Psoas muscle (tissue), 8 donors: ENCODE results near the gene MGST2. TPM values are rescaled to one million over a fixed set of nuclear protein-coding genes. Genes with fewer than 3 reads are reported as not detected.

Experiments
- ATAC-seq, 4 donors: fragments of 200-7000 bp; cut with Tn5 transposase; one replicate each; pipeline ENCODE4 v1.9.1; 2020; ENCODE audit warnings: moderate library complexity in 3 of 4, mild to moderate bottlenecking in 2 of 4
- DNase-seq, 2 donors: peaks; one replicate each; pipeline ENCODE4 v3.0.0-alpha.2; 2020
- H3K27ac ChIP-seq: fragments of 200-600 bp; one replicate; pipeline ENCODE4 v1.8.0; 2022
- H3K27me3 ChIP-seq, 3 donors: fragments of 200-600 bp in 1 of 3; one replicate each; pipeline versions ENCODE4 v1.6.1 to v1.8.0; 2013 to 2022; ENCODE audit warnings: low read length in 2 of 3, mild to moderate bottlenecking in 2 of 3, moderate library complexity in 1 of 3; ENCODE audit not compliant: insufficient read depth in 3 of 3
- H3K36me3 ChIP-seq, 2 donors: fragments of 200-600 bp in 1 of 2; one replicate each; pipeline versions ENCODE4 v1.6.1 to v1.8.0; 2013 to 2022; ENCODE audit warnings: low read depth in 1 of 2, mild to moderate bottlenecking in 1 of 2, moderate library complexity in 1 of 2; ENCODE audit not compliant: insufficient read depth in 1 of 2
- H3K4me1 ChIP-seq: fragments of 200-600 bp; one replicate; pipeline ENCODE4 v1.8.0; 2022
- H3K4me3 ChIP-seq: fragments of 200-600 bp; one replicate; pipeline ENCODE4 v1.8.0; 2022; ENCODE audit warnings: mild to moderate bottlenecking
- H3K9me3 ChIP-seq: fragments of 200-600 bp; one replicate; pipeline ENCODE4 v1.8.0; 2022
- WGBS, 3 donors: extraction: QIAGEN DNeasy Blood & Tissue Kit; methylation state at CpG; one replicate each; pipeline versions ENCODE4 v1.1.6 to v1.1.7; 2013; 5-methylcytosine and 5-hydroxymethylcytosine counted together
- intact Hi-C, 2 donors: fragments of 100-400 bp; cut with DNase I; formaldehyde crosslinking; loops; one replicate each; pipeline versions ENCODE4 v1.11.0 to v1.14.2; 2022
- polyA plus RNA-seq, 3 donors: library from polyadenylated mRNA; stranded (reverse); fragments of 200-250 nt; gene quantifications; one replicate each; pipeline ENCODE4 v1.2.3, GENCODE V29; 2013
- total RNA-seq, 4 donors: library from RNA; stranded (reverse); fragmentation: NEBNext Ultra II Directional in 2 of 4; extraction: Animal tissue kit (Norgen Biotek cat#: 25700) in 2 of 4; gene quantifications; one replicate each; pipeline versions ENCODE4 v1.2.1 to v1.2.4, GENCODE V29; 2021 to 2023
- TF ChIP-seq, protein P1 (sequence below): fragments of 200-600 bp; IDR thresholded peaks from one replicate; pipeline ENCODE4 v1.8.0; 2022; ENCODE audit warnings: antibody characterized with exemption
- donor health status: healthy with polysubstance abuse.
- donor health status: DM: no; HTN: no; CAD: no; lungs with moderate emphysema.
- donor health status: Bipolar disorder and iron deficiency.
- donor health status: healthy.
- donor health status: DM: yes; HTN: yes; CAD: no.
- donor health status: DM: no; HTN: no; CAD: no.
- donor health status: DM: no; HTN: no; CAD: no.
- donor health status: DM: yes; HTN: yes; CAD: no.

MGST2 gene
- total and polyA plus RNA-seq, 7 donors = 18.2 to 56.2 (median 46.8) TPM

- TF ChIP-seq, protein P1, sequence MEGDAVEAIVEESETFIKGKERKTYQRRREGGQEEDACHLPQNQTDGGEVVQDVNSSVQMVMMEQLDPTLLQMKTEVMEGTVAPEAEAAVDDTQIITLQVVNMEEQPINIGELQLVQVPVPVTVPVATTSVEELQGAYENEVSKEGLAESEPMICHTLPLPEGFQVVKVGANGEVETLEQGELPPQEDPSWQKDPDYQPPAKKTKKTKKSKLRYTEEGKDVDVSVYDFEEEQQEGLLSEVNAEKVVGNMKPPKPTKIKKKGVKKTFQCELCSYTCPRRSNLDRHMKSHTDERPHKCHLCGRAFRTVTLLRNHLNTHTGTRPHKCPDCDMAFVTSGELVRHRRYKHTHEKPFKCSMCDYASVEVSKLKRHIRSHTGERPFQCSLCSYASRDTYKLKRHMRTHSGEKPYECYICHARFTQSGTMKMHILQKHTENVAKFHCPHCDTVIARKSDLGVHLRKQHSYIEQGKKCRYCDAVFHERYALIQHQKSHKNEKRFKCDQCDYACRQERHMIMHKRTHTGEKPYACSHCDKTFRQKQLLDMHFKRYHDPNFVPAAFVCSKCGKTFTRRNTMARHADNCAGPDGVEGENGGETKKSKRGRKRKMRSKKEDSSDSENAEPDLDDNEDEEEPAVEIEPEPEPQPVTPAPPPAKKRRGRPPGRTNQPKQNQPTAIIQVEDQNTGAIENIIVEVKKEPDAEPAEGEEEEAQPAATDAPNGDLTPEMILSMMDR = peak; percentile 89
- no peaks in the 10 kb centered on the region for H3K27me3 ChIP-seq
- peak overlapping the region; percentile 68 for H3K4me3 ChIP-seq
- H3K36me3 ChIP-seq = no peaks in the 10 kb centered on the region
- peak; percentile 93 to 97 (median 94) for ATAC-seq
- DNase-seq = peak; percentile 87 to 93
- intact Hi-C loops = loop anchor here (2.0 to 10.0 kb wide), 7 partner anchors 82 to 518 kb away; partner anchors contain the start of gene MAML3 (in 2 of the 2)
- WGBS, 3 donors = 0 to 1% (median 1%) methylated on average over 30 to 42 of the region's 42 CpGs
- no peaks in the 10 kb centered on the region for H3K9me3 ChIP-seq
- peak overlapping the region; percentile 80 for H3K27ac ChIP-seq
- peaks cover 39% of the 10 kb centered on the region for H3K4me1 ChIP-seq
Measured at GRCh38 chr4:139734875-139735380, 69.3 kb downstream of the MGST2 start.

DNA sequence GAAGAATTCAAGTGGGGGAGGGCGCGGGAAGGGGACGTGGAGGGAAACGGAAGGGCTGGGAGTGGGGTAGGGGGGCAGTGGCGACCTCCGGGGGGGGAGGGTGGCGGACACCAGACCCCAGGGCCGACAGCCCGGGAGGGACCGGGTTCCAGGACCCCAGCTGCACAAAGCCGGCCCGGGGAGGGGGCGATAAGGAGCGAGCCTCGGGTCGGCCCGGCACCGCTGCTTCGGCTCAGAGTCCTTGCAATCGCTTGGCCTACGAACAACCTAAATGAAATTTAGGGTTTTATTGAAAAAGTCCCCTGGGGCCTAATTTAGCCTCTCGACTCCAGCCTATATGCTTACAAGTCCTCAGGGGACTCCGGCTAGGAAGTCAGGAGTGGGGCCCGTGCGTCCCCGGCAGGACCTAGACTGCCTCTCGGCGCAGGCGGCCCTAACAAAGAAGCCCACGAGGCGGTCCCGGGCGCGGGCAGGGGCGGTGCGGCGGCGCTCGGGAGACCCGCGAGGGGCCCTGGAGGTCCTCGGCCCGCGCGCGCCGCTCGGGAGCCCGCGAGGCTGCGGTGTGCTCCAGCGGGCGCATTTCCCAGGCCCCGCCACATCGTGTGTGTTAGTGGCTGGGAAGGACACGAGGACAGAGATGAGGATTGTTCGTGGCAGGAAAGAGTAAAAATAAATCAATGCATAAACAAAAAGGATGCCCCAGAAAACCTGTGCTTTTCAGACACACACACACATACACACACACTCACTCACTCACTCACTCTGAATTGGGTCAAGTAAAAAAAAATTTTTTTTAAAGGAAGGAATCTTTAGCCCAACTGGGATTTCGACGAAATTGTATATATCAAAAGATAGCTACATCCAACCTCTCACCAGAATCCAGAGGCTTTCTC is 70.0 kb downstream of the MGST2 start:
- H3K27me3 ChIP-seq = no peaks in the 10 kb centered on the region
- H3K4me3 ChIP-seq = peak overlapping the region; percentile 68
- intact Hi-C loops = loop anchor here (2.0 to 10.0 kb wide), 5 partner anchors 187 to 517 kb away; partner anchors contain the start of gene MAML3 (in 2 of the 2)
- no peaks in the 10 kb centered on the region for H3K9me3 ChIP-seq
- TF ChIP-seq, protein P1 = no peak
- DNase-seq (peak; percentile 38 to 60), ATAC-seq (peak in 3 of 4 donors; percentile 3 to 5 (median 3))
- peak overlapping the region; percentile 80 for H3K27ac ChIP-seq
- WGBS, 3 donors = 15 to 27% (median 20%) methylated on average over 57 to 59 of the region's 59 CpGs
- H3K36me3 ChIP-seq = no peaks in the 10 kb centered on the region
- peaks cover 44% of the 10 kb centered on the region for H3K4me1 ChIP-seq

GRCh38 chr4:139736274-139736660 is 70.6 kb downstream of the MGST2 start:
- 73 to 77% (median 76%) methylated on average over 5 of the region's 5 CpGs for WGBS, 3 donors
- peaks cover 50% of the 10 kb centered on the region for H3K4me1 ChIP-seq
- ATAC-seq (no peak), DNase-seq (no peak)
- H3K27ac ChIP-seq = peak overlapping the region; percentile 80
- TF ChIP-seq, protein P1 = no peak
- no peak overlapping the region for H3K4me3 ChIP-seq
- intact Hi-C loops = loop anchor here (5.0 to 10.0 kb wide), 4 partner anchors 186 to 416 kb away; partner anchors contain the start of gene MAML3 (in 2 of the 2)
- H3K27me3 ChIP-seq = no peaks in the 10 kb centered on the region
- H3K9me3 ChIP-seq = no peaks in the 10 kb centered on the region
- H3K36me3 ChIP-seq = no peaks in the 10 kb centered on the region

- H3K27ac ChIP-seq = peak overlapping the region; percentile 80
- DNase-seq (no peak), ATAC-seq (no peak)
- no peak overlapping the region for H3K4me3 ChIP-seq
- no peaks in the 10 kb centered on the region for H3K36me3 ChIP-seq
- H3K4me1 ChIP-seq = peaks cover 52% of the 10 kb centered on the region
- H3K9me3 ChIP-seq = no peaks in the 10 kb centered on the region
- TF ChIP-seq, protein P1 = no peak
- no peaks in the 10 kb centered on the region for H3K27me3 ChIP-seq
- 86 to 95% (median 90%) methylated on average over 2 of the region's 2 CpGs for whole genome bisulfite sequencing, 3 donors
- intact Hi-C loops = loop anchor here (5.0 to 10.0 kb wide), 4 partner anchors 186 to 416 kb away; partner anchors contain the start of gene MAML3 (in 2 of the 2)
Measured at GRCh38 chr4:139736661-139737060, 71.0 kb downstream of the MGST2 start.
